Amniotic stem cell (primary cell): Measurements from ENCODE around the gene CGB8.
"Not testable (repeated sequence)": the region's sequence is repeated elsewhere in the genome, so short reads cannot be mapped to it uniquely, and the experiment has no call there.

Experiments
- DNase-seq: peaks from one replicate; lab custom pipeline; 2025; lab: John Stamatoyannopoulos, UW

The CGB8 gene

GRCh38 chr19:49049011-49049410 is at the start of gene CGB8:
Gene CGB8 (minus strand): TSS chr19:49049111. CDS start chr19:49048739, 372 bp downstream.
- not testable (repeated sequence) for DNase-seq

DNA sequence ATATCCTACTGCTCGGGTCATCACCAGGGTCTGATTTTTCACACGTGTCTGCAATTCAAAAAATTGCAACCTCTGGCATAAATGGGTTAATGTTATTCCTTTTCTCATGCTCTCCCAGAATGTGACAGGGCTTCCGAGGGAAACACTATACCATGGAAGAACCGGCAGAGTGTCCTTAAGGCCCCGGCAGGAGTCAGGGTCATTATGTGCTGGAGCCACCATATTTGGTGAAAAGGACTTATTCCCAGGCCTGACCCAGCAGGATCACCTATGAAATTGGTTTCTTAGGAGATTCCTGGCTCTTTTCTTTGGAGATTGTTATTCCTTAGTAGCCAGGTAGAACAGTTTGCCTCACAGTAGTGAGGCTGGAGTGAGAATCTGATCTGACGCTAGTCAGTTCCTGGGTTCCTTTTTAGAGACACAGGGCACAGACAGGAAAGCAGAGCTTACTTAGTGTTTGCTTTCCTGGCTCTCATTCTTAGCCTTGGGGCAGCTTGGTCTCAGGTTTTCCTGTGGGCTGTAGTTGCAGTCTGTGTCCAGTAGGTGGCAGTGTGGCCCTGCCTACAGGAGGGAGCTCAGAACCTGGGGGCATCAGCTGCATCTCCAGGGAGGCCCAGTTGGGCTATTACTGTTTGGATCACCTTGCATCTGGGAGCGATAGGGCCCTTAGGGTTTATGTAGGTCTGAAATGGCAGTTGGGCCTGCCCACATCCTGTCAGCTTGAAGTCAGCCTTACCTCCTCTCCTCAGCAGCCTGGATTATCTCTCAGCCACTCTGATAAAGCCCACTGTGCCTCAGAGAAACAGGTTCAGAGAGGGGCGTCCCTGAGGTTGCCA is 48.8 kb upstream of the CGB8 start:
- DNase-seq: peak; percentile 50

GRCh38 chr19:49094505-49095482 is 45.9 kb upstream of the CGB8 start:
- DNase-seq: no peak

GRCh38 chr19:49092686-49093085 is 43.8 kb upstream of the CGB8 start:
- no peak for DNase-seq

DNA sequence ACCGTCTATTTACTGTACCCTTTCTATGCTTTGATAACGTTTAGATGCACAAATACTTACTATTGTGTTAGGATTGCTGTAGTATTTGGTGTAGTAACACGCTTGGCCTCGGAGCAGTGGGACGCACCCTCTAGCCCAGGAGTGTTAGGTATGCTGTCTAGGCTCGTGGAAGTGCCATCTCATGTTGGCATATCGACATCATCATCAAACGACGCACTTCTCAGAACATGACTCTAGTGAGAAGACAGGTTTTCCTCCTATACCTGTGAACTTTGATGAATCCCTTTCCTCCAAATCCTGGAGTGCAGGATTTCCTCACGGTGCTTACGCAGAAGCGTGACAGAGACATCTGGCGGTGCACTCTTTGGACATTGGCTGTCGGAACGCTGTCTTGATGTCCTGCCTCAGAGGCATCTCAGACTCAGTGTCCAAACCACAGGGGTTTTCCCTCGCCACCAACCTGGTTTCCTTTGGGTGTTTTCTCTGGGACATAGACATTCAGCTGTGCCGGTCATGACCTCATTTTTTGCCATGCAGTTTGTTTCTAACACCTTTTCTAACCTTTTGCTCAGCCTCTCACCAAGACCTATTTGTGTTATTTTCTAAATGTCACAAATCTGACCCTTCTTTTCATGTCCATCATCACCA is 42.6 kb upstream of the CGB8 start:
- DNase-seq: no peak

GRCh38 chr19:49086296-49086695 is 37.4 kb upstream of the CGB8 start:
- no peak for DNase-seq

DNA sequence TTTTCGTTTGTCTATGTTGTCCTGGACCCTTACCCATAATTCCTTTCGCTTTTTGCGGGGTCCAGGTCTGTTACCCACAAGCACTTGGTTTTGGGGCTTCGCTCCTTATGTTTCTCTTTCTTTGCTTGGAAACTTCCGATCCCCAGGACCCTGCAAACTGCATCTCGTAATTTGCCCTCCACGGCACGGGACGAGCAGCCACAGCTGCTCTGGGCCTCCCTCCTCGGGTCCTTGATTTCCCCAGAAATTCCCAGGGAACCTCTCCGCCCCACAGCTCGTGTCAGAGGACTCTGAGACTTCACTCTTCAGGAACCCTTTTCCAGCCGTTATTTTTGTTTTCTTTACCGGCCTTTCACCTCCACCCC is 36.9 kb upstream of the CGB8 start:
- DNase-seq: no peak

GRCh38 chr19:49085020-49085867 is 36.3 kb upstream of the CGB8 start, which contains the start of gene SNRNP70:
Gene SNRNP70 (plus strand): TSS chr19:49085451. CDS start chr19:49086415, 964 bp downstream.
- peak; percentile 98 for DNase-seq

GRCh38 chr19:49084206-49085019 is 35.5 kb upstream of the CGB8 start:
- no peak for DNase-seq

DNA sequence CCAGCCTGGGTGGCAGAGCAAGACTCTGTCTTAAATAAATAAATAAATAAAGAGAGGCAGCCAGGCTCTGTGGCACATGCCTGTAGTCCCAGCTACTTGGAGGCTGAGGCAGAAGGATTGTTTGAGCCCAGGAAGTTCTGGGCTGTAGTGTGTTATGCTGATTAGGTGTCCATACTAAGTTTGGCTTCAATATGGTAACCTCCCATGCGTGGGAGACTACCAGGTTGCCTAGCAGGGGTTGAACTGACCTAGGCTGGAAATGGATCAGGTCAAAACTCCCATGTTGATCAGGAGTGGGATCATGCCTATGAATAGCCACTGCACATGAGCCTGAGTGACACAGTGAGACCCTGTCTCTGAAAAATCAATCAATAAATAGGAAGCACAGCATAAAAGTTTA is 32.4 kb upstream of the CGB8 start:
- DNase-seq: no peak

DNA sequence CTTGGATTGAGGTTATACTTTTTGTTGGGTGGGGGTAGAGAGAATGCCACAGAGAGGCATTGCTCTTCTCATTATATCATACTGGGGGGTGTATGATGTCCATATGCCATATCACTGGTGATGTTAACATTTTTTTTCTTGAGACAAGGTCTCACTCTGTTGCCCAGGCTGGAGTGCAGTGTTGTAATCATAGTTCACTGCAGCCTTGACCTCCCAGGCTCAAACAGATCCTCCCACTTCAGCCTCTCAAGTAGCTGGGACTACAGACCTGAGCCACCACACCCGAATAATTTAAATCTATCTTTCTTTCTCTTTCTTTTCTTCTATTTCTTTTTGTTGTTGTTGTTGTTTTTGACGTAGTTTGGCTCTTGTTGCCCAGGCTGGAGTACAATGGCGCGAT is 31.5 kb upstream of the CGB8 start:
- DNase-seq: no peak

DNA sequence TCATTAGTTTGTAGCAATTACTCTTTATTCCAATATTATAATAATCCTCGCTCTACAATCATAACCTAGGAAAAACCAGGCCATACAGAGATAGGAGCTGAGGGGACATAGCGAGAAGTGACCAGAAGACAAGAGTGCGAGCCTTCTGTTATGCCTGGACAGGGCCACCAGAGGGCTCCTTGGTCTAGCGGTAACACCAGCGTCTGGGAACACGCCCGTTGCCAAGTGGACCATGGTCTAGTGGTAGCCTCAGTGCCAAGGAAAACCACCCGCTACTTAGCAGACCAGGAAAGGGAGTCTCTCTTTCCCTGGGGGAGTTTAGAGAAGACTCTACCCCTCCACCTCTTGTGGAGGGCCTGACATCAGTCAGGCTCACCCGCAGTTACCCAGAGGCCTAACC is 26.0 kb upstream of the CGB8 start:
- not testable (repeated sequence) for DNase-seq

- no peak for DNase-seq
Measured at GRCh38 chr19:49073514-49074378, 24.8 kb upstream of the CGB8 start.

DNA sequence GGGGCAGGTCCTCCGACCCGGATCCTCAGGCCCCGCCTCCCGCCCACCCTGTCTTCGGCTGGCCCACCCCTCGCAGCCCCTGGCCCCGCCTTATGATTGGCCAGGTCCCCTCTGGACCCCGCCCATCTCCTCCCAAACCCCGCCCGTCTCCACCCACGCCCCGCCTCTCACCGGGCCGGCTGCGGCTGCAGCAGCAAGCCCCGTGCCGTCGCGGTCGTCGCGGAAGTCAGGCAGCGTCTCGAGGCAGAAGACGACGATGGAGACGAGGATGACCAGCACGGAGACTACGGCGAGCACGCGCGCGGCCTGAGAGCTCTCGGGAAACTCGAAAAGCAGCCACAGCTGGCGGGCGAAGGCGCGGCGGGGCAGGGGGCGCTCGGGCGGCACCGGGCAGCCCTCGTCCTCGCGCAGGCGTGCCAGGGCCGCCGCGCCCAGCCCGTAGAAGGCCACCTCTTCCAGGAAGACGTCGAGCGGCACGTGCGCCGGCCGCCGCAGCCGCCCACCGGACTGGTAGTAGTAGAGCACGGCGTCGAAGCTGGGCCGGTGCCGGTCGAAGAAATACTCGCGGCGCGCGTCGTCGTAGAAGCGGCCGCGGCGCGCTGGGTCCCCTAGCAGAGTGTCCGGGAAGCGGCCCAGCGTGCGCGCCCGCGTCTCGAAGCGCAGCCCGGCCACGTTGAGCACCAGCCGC is 23.1 kb upstream of the CGB8 start:
- no peak for DNase-seq

DNA sequence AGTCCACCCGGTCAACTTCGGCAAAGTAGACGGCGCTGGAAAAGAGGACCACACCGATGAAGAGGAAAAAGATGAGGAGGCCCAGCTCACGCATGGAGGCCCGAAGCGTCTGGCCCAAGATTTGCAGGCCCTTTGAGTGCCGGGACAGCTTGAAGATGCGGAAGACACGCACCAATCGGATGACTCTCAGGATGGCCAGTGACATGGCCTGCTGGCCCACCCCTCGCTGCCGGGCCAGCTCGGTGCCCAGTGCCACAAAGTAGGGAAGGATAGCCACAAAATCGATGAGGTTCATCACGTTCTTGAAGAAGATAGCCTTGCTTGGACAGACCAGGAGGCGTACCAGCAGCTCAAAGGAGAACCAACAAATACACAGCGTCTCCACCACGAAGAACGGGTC is 21.5 kb upstream of the CGB8 start:
- no peak for DNase-seq

- DNase-seq: no peak
Measured at GRCh38 chr19:49069026-49069425, 20.1 kb upstream of the CGB8 start.

DNA sequence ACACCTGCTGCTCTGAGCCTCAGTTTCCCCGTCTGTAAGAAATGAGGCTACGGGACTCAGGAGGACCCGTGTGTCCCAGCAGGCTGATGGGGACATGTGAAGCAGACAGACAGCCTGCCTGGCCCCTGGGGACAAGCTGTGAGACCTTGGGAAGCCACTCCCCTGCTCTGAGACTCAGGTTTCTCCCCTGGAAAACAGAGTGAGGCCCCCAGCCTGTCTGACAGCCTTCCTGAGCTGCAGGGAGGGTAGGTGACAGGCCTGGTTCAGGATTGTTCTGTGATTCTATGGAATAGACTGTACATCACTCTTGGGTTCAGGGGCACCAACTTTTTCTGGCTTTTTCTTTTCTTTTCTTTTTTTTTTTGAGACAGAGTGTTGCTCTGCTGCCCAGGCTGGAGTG is 18.6 kb upstream of the CGB8 start:
- no peak for DNase-seq

GRCh38 chr19:49065905-49066512 is 17.1 kb upstream of the CGB8 start:
- DNase-seq: no peak
